ENCODE results near the gene PARD3. TPM values are rescaled to one million over a fixed set of nuclear protein-coding genes. Genes with fewer than 3 reads are reported as not detected.
"Not testable (repeated sequence)": the region's sequence is repeated elsewhere in the genome, so short reads cannot be mapped to it uniquely, and the experiment has no call there.

Gene PARD3
- total RNA-seq, 1 donor from 2014 or later: 34.1 TPM

- Histone ChIP-seq H3K27me3 (ENCODE audit: low read depth) (no peaks in the 10 kb centered on the region), H3K36me3 (peaks cover 6% of the 10 kb centered on the region), H3K9me3 (no peaks in the 10 kb centered on the region), H3K27ac (no peak overlapping the region), H3K4me1 (no peaks in the 10 kb centered on the region), H3K4me3 (no peak overlapping the region)
- DNase-seq (no peak), ATAC-seq (no peak)
- intact Hi-C loops (cut with DNase I): no loop called here
- TF ChIP-seq CTCF (IDR thresholded peaks at IDR 0.05): no peak
These were observed 450.7 kb downstream of the PARD3 start for GRCh38 chr10:34364253-34365037.

GRCh38 chr10:34360984-34361383, 454.1 kb downstream of the PARD3 start:
- Histone ChIP-seq H3K27ac (no peak overlapping the region), H3K4me3 (no peak overlapping the region), H3K36me3 (peaks cover 19% of the 10 kb centered on the region), H3K4me1 (no peaks in the 10 kb centered on the region), H3K9me3 (no peaks in the 10 kb centered on the region), H3K27me3 (ENCODE audit: low read depth) (no peaks in the 10 kb centered on the region)
- TF ChIP-seq CTCF (IDR thresholded peaks at IDR 0.05): no peak
- no peak for ATAC-seq
- intact Hi-C loops (cut with DNase I): no loop called here
- DNase-seq: no peak

- no peak overlapping the region for H3K4me3 ChIP-seq
- DNase-seq (no peak), ATAC-seq (no peak)
- H3K4me1 ChIP-seq: no peaks in the 10 kb centered on the region
- intact Hi-C loops (cut with DNase I): no loop called here
- H3K27me3 ChIP-seq (ENCODE audit: low read depth): no peaks in the 10 kb centered on the region
- peaks cover 19% of the 10 kb centered on the region for H3K36me3 ChIP-seq
- TF ChIP-seq CTCF (IDR thresholded peaks at IDR 0.05): no peak
- H3K27ac ChIP-seq: no peak overlapping the region
- H3K9me3 ChIP-seq: no peaks in the 10 kb centered on the region
These were observed 455.7 kb downstream of the PARD3 start for GRCh38 chr10:34359435-34359813.

GRCh38 chr10:34358729-34359434, 456.2 kb downstream of the PARD3 start:
- Histone ChIP-seq H3K27ac (no peak overlapping the region), H3K9me3 (no peaks in the 10 kb centered on the region), H3K4me3 (no peak overlapping the region), H3K4me1 (no peaks in the 10 kb centered on the region), H3K27me3 (ENCODE audit: low read depth) (no peaks in the 10 kb centered on the region), H3K36me3 (peaks cover 19% of the 10 kb centered on the region)
- TF ChIP-seq CTCF (IDR thresholded peaks at IDR 0.05): no peak
- ATAC-seq: no peak
- intact Hi-C loops (cut with DNase I): no loop called here
- no peak for DNase-seq

- Histone ChIP-seq H3K4me3 (no peak overlapping the region), H3K4me1 (no peaks in the 10 kb centered on the region), H3K9me3 (no peaks in the 10 kb centered on the region), H3K27me3 (ENCODE audit: low read depth) (no peaks in the 10 kb centered on the region), H3K27ac (no peak overlapping the region), H3K36me3 (peaks cover 19% of the 10 kb centered on the region)
- no peak for ATAC-seq
- no peak for TF ChIP-seq CTCF (IDR thresholded peaks at IDR 0.05)
- DNase-seq: no peak
- intact Hi-C loops (cut with DNase I): no loop called here
These were observed 458.6 kb downstream of the PARD3 start for GRCh38 chr10:34356463-34356862.

GRCh38 chr10:34353530-34353929, 461.6 kb downstream of the PARD3 start:
- ATAC-seq; DNase-seq; H3K4me3 ChIP-seq; H3K27me3 ChIP-seq (ENCODE audit: low read depth); H3K36me3 ChIP-seq; H3K9me3 ChIP-seq; H3K27ac ChIP-seq; H3K4me1 ChIP-seq; intact Hi-C loops (cut with DNase I): not testable (repeated sequence)

- H3K4me3 ChIP-seq; ATAC-seq; H3K27me3 ChIP-seq (ENCODE audit: low read depth); intact Hi-C loops (cut with DNase I); H3K9me3 ChIP-seq; H3K36me3 ChIP-seq; H3K4me1 ChIP-seq; H3K27ac ChIP-seq; DNase-seq: not testable (repeated sequence)
These were observed 462.4 kb downstream of the PARD3 start for GRCh38 chr10:34352599-34353204.

Measured in lower lobe of right lung (tissue), 2 donors.